Stimulated activated CD4-positive, alpha-beta T cell treated with anti-CD3 and anti-CD28 coated beads, Interleukin-12 subunit alpha, Interleukin-12 subunit beta, amount 100 ng/mL, for 24 hours (primary cell): ENCODE results near the gene KSR1.

Source experiments
- DNase-seq, 2 experiments: peaks; one replicate each; pipeline ENCODE4 v3.0.0-alpha.2; 2020; ENCODE audit warnings: low read depth in 2 of 2

The KSR1 gene

DNA sequence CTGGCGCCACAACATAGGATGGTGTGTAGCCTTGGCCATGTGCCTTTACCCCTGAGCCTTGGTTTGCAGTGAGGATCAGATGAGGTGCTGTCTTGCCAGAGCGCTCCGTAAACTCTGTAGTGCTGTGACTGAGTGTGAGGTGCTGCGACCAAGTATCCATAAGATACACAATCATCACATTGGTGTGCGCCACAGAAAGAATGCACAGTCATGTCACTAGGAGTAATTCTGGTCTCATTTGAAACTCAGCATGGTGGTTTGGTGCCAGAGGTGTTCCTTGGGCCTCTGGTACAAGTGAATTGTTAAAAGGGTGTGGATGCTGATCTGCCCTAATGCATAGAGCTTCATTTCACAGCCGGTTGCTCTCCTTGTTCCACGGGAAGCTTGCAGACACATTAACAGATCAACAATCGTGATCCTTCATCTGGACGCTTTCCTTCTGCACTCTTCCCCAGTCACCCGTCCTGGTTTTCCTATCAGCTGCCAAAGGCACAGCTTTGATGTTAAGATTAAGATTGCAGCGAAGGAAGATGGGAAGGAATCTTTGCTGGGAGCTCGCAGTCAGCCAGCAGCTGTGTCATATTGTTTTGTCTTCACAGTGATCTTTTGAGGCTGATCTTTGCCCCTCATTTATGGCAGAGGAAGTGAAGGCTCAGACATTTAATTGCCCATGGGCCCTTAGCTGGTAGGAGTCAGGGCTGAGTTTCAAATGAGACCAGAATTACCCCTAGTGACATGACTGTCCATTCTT, 79.1 kb downstream of the KSR1 start:
- DNase-seq = no peak

DNA sequence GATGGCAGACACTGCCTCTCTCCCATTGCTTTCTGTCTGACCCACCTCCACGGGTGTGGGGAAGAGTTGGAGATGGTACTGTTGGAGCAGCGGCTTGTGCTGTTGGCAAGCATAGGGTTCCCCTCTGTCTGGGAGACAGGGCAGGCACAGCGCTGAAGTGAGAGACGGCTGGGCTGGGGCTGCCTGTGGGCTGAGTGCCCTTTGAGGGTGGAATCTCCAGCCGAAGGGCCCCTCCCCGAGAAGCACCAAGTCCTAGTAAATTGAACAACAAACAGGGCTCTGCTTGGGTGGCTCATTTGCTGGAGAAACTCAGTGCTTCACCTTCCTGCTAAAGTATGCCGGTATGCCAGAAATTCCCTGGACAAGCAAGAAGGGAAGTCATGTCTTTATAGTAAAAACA, 79.7 kb downstream of the KSR1 start:
- no peak for DNase-seq

GRCh38 chr17:27536781-27537180, 80.5 kb downstream of the KSR1 start:
- DNase-seq = no peak

GRCh38 chr17:27538156-27538955, 82.1 kb downstream of the KSR1 start:
- no peak for DNase-seq

GRCh38 chr17:27539152-27539551, 82.9 kb downstream of the KSR1 start:
- no peak for DNase-seq

DNA sequence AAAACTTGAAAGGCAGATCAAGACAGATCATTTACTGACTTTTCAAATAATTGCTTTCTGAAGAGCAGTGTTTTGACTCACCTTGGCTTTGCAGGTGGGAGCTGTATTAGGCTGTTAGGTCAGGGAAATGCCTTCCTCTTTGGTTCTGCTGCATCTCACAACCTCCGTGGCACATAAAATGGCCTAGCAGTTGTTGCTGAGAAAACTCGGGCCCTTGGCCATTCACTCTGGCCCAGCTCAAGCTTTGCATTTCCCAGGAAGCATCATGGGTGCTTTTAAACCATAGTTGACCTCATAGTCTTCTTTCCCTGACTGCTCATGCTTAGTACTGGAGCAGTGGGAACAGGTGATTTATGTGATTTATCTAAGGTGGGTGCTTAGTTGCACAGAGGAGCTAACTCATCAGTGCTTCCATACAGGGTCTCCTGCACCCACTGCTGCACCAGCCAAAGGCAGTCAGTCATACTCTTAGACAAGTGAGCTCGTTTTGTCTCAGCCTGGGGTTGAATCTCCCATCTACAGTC, 83.6 kb downstream of the KSR1 start:
- no peak for DNase-seq

GRCh38 chr17:27540318-27541101, 84.3 kb downstream of the KSR1 start:
- DNase-seq = no peak

DNA sequence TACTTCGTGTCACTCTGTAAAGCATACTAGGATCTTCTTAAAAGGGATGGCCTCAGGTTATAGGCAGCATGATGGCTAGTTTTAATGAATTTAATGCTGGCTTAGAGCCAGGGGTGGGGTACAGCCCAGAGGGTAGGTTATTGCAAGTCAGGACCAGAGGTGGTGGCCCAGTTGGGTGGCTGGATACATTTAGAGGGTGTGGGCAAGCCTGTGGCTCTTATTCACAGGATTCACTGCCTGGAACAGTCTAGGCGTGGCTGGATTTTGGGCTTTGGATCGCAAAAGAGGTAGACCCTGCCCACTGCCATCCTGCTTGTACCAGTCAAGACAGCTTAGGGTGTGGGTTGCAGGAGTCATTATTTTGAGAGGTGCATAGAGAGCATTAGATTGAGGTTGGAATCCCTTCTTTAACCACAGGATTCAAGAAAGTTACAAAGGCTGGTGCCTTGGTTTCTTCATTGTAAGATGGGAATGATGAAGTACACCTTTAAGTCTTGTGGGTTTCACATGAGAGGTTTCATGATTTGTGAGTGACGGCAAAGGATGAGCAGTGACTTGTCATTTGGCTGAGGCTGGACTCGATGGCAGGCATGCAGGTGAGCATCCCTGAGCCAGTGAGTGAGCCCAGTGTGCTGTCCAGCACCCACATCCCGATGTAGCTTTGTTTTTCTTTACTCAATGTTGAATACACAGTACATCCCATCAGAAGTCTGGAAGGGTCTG, 85.2 kb downstream of the KSR1 start:
- DNase-seq = no peak

DNA sequence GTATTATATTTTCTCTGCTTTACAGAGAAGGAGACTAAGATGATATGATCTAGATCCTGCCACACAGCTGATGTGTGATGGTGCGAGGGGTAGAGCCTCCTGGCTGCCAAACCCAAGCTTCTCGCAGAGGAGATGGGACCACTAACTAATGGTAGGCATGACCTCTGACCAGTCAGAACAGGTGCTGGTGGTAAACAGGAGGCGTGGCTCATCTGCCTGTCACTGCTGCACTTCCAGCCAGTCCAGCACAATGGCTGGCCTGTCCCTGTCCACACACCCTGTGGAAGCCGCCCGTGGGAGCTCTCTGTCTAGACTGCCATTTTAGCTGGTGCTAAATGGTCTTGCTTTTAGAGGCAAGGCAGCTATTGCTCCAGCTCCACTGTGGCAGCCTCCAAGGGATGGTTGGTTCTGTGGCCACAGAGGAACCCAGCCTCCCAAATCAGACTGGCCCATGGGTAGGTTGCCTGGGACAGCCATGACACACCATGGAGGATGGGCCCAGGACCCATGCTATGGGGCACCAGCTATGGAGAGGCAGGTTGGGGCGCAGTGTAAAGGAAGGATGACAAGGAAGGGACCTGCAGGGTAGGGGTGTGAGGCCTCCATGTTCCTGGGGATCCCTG, 86.7 kb downstream of the KSR1 start:
- no peak for DNase-seq

- no peak for DNase-seq
Observed at GRCh38 chr17:27543464-27543856, 87.2 kb downstream of the KSR1 start.

GRCh38 chr17:27543958-27544349, 87.7 kb downstream of the KSR1 start:
- no peak for DNase-seq

DNA sequence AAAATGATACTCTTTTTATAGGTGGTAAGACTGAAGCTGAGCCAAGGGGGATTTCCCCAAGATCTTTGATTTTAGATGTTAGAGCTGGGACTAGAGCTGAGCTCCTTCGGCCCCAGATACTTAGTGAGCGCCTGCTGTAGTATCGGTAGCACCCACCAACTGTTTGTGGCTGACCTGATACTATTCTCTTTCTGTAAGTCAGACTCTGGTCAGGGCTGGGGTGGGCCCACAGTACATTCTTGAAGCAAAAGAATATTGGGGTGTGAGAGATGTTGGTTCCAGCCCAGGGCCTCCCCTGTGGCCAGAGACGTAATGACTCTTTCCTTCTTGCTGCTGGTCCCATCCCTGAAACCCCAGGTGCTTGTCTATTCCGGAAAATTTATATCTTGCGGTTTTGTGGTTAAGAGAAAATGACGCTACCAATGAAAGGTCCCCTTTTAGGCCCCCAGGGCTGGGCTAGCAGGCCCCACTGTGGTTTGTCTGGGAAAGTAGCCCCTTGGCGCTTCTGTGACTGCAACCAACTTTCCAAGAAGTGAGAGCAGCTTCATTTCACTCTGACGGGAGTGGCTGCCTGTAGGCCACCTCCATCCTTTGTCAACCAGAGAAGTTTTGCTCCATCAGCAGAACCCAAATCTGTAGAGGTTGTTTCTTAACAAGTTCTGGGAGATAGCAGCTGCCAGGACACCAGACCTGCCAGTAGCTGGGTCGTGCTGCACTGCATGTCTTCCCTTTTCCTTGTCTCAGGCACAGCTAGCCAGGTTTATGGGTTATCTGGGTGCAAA, 88.3 kb downstream of the KSR1 start:
- peak; percentile 54 to 73 for DNase-seq

DNA sequence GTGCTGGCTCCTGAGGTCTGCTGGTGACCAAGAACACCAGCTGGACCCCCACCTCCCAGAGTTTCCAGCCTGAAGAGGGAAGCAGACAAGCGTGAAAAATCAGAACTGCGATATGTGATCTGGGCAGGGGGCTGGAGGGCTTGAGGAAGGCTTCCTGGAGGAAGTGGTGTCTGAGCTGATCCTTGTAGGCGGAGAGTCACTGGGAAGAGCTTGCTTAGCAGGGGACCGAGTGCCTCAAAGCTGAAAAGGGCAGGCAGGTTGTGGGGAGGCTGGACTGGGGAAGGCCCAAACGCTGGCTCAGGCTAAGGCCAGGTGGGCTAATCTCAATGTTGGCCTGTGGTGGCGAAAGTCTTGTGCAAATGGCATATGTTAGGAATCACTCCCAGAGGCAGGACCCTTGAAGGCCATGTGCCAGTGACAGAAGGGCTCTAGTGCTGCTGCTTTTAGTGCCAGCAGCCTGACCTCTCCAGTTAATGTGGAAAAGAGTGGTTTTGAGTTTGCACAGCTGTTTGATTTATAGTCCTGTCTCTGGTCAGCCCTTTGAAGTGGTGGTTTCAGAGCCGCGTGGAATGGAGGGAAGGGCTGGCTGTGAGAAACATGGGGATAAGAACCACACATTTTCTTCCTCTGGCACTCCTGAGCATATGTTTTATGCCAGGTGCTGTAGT, 89.4 kb downstream of the KSR1 start:
- no peak for DNase-seq

DNA sequence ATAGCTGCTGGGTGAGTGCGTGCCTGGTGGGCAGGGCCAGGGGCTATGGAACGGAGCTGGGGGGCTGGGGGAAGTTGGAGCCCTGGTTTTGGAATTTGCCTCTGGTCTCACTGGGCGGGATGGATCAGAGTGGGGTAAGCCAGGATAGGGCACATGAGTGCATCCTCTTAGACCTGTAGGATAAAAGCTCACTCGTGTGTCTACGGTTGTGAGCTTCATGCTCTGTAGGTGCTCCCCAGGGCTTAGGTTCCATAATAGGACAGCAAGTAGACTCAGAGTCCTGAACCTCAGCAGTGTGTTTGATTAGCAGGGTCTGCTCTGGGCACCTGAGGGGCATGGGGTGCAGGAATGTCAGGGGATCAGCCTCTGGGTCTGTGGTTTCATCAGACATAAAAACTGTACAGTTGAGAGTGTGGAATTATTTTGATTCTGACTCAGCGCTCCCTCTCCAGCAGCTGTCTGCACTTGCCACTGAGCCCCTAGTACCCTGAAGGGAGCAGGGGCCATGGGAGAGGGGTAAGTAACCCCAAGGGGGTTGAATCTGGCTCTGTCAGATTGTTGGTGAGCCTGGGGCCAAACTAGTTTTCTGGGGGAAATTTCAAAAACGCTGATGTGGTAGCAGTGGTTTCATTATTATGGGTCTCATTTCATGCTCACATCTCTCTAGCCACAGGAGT, 90.5 kb downstream of the KSR1 start:
- no peak for DNase-seq

- DNase-seq = no peak
Observed at GRCh38 chr17:27547301-27547683, 91.0 kb downstream of the KSR1 start.

- DNase-seq = no peak
Observed at GRCh38 chr17:27548369-27548768, 92.1 kb downstream of the KSR1 start.

DNA sequence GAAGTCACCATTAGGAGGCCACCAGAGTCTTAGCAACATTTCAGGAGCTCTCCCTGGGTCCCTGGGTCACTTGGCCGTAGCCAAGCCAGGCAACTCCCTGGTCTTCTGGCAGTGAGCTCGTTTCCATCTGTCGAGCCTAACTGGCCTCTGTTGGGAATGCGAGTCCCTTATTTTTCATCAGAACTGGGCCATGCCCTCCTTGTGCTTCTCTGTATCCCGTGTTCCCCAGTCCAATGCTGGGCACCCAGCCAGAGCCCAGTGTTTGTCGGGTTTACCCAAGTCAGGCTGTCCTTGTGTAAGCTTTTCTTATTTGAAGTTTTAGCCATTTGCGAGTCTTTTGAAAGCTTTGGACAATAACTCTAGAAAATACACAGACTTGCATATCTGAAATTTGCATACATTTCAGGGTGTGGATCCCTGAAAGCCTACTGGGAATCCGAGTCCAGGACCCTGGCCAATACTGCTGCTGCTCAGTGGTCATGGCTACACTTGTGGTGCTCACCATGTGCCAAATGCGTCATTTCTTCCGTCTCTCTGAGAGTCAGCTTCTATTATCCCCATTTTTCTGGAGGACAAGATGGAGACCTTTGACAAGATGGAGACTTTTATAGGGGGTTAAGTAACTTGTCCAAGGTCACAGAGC, 93.1 kb downstream of the KSR1 start:
- no peak for DNase-seq

DNA sequence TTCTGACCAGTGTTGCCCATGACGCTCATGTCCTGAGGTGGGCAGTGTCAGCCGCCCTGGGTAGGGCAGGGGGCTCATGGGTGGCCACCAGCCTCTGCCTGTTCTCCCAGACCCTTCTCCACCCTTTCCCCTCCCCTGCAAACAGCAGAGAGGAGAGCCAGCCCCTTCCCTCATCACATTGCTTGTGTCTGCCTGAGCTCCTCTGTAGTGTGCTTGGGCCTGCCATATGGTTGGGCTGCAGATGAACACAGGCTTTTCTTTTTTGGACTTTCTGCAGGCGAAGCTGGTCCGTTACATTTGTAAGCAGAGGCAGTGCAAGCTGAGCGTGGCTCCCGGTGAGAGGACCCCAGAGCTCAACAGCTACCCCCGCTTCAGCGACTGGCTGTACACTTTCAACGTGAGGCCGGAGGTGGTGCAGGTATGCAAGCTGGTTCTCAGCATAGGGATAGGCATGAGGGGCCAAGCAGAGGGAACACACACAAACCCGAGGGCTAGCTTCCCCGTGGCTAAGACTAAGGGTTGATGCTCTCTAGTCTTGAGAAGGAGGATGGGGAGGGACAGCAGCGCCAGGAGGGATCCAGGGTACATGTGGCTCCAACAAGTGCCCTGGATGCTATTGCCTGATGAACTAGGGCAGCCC, 94.2 kb downstream of the KSR1 start:
- DNase-seq = no peak
